AG20443 (cell line): ENCODE results near the gene TMPRSS7.
"Not testable (repeated sequence)": the region's sequence is repeated elsewhere in the genome, so short reads cannot be mapped to it uniquely, and the experiment has no call there.

Experiments used
- DNase-seq: peaks from one replicate; pipeline ENCODE4 v3.0.0; 2012; ENCODE audit warnings: low spot score, mixed read lengths

TMPRSS7 gene

DNA sequence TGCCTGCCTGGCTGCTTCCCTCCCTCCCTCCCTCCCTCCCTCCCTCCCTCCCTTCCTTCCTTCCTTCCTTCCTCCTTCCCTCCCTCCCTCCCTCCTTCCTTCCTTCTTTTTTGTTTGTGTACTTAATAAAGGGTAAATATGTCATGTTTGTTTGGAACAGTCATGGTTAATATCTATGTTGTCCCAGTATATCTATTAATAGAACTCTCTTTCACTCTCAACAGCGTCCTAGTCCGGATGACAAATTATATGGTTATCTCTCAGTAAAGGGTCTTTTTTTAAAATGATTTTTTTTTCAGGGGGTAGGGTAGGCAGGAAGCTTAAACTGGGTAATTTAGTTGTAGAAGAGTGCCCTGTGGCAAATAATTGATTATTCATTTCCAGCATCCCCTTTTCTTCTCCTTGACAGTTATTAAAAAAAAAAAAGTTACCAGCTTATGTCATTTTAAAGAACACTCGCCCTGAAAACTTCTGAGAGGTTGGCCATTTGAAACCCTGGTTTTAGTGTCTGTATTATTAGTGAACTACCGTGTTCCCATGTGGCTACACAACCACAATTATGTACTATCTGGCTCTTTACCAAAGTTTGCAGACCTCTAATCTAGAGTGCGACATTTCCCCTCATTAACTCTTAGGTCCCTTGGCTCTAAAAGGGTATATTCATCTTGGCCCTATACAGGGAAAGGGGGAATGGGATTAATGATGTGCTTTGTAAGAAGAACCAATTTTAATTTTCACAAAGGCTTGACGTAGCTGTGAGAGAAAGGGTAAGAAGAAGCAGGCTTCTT, 22.1 kb upstream of the TMPRSS7 start:
- no peak for DNase-seq

DNA sequence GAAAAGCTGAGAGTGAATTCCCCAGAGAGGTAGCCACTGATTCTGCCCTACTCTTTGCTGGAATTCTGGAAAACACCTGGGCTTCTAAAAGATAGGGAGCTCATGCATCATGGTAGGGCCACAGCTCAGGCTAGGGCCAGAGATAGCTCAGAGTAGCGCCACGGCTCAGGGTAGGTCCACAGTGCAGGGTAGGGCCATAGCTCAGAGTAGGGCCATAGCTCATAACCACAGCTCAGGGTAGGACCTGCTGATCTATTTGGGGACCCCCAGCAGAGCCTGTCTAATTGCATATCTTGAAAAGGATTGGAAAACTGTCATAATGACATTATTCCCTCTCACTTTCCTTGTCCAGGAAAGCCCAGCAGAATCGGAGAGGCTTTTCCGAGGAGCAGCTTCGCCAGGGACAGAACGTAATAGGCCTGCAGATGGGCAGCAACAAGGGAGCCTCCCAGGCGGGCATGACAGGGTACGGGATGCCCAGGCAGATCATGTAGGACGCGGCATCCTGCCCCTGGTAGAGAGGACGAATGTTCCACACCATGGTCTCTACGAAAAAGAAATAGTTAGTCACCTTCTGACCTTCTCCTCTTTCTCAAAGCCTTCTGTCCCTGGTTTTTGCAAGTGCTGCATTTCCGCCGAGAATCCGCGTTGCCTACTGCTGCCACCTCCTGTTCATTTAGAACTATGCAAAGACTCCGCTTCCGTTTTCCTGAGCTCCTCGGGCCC, 21.3 kb upstream of the TMPRSS7 start:
- peak; percentile 81 for DNase-seq

DNA sequence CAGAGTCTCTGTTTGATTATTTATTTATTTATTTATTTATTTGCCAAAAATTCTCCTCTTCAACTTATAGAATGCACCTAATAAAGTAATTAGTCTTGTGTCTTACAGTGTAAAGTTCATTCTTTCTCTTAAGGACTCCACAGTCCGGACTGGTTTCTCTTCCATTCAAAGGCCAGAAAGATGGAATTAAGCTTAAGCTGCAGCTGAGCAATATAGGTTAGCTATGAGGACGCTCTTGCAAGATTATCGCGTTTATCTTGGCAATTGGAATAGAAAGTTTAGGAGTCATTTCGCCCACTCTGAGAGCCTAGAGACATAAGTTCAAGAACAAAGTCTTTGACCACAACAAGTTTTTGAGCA, 20.8 kb upstream of the TMPRSS7 start:
- DNase-seq = no peak

DNA sequence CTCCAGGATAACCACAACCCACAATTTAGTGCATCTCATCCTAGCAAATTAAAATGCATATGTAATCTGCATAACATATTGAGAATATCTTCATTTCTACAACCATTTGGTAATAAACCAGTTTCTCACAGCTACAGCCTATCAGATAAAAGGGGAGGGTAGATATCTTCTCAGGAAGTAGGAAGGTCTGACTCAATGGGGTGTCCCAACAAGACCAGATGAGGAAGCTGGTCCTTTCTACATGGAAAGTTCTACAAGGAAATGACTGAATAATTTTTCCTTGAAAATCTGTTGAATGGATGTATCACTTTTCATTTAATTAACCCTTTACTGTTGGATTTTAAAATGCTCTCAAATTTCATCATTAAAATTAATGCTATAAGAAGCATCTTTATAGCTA, 17.4 kb upstream of the TMPRSS7 start:
- no peak for DNase-seq

DNA sequence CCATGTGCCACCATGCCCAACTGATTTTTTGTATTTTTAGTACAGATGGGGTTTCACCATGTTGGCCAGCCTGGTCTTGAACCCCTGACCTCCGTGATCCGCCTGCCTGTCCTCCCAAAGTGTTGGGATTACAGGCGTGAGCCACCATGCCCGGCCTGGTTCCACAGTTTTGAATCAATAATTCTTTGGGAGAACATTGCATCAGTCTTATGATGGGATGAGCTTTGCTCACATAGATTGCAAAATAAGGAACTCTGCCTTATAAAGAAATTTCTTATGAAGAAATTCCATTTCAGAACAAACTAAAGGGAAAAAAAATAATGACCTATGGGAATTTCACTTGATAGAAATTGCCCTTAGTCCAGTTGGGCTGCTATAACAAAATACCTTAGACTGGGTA, 15.8 kb upstream of the TMPRSS7 start:
- no peak for DNase-seq

DNA sequence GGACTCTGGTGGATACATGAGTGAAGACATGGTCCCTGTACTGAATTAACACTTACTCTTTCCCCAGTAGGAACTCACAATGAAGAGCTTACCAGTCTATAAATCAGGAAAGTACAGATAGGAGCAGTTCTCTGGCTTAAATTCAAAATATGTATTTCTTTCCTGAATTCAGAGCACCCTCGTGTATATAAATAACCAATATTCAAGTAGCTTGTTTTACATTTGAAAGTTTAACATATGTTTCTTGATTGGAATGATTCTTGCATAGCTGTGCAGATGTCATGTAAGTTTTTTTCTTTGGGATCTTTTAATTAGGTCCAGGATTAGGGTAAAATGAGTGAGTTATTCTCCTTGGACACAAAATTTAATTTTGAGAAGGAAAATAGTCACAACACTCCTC, 14.8 kb upstream of the TMPRSS7 start:
- DNase-seq = no peak

DNA sequence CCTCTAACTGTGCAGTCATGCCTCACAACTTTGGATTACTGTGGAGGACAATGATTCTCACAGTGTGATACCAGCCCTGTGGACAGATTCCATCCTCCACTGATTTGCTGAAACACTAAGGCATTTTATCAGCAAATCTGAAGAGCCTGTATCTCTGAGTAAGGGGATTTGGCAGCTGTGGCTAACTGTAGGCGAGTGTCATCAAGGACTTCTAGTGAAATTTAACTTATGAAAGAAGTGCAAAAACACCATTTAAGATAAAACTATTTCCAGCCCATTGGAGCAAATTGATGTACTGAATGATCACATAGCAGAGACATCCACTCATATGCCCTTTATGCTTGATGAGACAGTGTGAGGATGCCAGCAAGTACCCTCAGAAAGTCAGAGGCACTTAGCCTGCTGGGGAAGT, 13.9 kb upstream of the TMPRSS7 start:
- DNase-seq = no peak

DNA sequence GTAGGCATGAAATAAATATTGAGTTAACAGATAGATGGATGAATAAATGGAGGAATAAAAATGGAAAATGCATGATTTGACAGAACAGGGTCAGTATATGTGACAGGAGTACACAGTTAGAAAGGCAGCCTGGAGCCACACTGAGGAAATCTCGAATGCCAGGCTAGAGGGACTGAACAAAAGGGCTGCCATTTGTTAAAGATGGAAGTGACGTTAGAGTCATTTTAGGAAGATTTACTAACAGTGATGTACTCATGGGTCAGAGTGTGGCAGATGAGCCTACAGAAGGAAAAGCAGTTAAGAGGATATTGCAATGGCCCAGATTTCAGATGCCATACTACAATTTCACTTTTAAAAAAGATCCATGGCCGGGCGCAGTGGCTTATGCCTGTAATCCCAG, 7.4 kb upstream of the TMPRSS7 start:
- DNase-seq = no peak

DNA sequence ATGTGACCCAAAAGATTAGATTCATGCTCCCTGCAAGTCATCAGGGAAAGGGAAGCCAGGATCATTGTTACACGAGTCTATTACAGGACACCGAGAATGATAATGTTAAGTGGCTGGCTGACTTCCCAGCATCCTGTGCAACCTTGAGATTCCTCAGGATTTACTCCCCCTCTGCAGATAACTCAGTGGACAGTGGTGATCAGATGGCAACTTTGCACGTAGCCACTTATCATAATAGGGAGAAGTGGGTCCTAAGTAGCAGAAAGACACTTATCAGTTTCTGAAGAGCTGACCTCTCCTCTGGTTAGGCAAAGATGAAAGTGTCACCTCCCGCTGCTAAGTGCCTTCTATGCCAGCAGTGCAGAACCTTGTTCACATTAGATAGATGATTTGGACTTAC, 6.7 kb upstream of the TMPRSS7 start:
- DNase-seq = no peak

DNA sequence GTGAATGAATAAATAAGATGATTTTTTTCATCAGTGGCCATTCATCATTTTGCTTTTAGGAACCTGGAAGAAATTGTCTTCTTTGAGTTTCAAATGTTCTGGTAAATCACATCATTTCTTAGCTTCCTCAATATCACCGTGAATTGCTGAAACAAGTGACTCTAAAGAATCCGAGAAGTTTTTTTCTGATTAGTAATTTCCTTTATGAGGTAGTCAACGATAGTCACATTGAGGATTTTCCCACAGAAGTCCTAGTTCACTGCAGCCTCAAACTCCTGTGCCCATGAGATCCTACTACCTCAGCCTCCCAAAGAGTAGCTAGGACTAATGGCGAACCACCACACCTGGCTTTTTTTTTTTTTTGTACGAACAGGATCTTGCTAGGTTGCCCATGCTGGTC, 3.6 kb upstream of the TMPRSS7 start:
- DNase-seq = no peak

DNA sequence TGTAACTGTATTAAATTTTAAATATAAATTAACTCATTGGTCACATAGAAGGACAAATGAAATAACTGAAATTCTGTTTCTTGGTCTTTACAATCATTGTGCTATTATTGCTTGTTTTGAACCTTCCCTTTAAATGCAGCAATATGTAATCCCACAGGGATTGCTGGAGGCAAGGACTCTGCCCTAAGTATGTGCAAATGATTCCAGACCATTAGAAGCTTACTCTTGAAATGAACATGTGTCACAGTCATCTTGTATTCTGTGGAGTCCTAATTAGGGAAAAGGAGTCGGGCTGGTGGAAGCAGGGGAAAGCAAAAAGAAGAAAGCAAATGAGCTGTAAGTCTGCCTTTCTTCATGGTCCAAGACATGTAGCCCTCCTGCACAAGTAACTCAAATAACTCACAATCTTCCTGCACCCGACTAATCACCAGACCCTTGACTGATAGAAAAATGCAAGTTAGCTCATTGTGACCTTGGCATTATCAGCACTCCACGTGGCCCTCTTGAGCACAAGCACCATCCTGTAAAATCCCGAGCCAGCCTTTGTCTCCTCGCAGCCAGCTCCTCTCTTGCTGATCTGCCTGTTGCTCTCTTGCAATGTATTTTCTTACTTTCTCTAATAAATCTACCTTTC, 2.3 kb upstream of the TMPRSS7 start:
- no peak for DNase-seq

DNA sequence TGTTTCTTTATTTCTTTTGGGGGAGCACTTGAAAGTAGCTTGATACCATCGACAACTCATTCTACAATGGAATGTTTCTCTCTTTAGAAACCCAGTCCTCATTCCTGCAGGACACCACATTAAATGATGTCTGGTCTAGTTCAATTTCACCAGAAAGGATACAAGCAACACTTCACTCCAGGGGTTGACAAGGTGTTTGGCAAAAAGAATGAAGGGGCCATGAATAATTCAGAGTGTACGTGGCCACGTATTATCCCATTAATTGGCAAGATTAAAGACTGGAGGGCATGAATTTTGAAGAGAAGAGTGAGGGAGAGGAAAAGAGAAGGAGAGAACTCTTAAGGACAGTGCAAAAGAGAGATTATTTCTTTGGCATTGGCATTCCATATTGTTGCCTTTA, 705 bp downstream of the TMPRSS7 start:
- no peak for DNase-seq

DNA sequence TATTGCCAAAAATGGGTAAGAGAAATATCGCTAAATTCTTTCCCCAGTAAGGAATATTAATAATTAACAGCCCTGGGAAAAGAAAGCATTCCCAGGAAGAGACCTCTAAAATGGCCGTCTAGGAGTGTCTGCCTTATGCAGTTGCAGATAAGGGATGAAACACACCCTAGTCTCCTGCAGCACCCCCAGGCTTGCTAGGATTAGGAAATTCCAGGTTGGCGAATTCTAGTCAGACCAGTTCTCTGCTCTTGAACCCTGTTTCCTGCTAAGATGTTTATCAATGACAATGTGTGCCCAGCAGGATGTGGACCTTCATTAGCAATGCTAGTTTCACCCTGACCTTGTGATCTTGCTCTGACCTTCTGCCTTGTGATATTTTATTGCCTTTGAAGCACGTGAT, 2.7 kb downstream of the TMPRSS7 start:
- not testable (repeated sequence) for DNase-seq

DNA sequence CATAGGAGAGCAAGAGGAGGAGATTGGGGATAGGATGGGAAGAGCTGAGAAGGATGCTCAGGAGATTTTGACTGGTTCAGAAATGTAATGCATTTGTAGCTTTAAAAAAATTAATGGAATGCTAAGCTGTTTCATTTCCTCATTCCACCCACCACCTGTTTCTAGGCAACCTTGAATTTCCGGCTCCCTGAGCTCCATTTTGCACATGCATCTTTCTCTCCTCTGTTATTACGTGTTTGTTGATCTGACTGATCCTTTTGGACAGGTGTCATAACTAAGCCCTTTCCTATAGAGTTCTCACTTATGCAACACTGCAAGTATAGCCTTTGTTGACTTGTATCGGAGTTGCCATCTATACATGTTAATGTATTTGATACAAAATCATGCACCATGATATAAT, 4.3 kb downstream of the TMPRSS7 start:
- DNase-seq = peak; percentile 57

DNA sequence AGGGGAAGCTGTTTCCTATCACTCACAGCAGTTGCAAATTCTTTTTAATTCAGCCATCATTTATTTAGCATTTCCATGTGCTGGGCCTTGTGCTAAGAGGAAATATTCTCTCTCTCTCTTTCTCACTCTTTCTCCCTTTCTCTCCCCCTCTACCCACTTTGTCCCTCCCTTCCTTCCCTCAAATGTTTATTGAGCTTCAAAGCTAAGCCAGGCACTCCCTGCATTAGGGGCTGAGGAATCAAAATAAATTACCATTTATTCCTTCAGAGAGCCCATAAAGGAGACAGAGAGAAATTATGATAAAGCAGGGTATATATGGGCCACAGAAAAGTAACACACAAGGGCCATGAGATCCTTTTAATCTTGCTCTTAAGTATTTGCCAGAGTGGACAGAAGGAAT, 6.8 kb downstream of the TMPRSS7 start:
- no peak for DNase-seq

DNA sequence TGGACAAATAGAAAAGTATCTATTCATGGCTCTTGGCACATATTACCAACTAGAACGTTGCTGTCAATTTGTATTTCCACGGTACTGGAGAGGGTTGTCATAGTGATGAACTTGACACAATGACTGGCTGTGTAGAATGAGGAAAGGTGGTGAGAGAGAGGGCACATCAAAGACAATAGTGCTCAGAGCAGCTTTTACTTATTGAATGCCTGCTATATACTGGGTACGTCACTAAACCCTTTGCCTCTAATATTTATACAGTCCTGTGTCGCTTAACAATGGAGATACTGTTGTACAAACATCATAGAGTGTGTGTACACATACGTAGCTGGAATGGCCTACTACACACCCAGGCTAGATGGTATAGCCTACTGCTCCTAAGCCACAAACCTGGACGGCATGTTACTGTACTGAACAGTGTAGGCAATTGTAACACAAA, 8.3 kb downstream of the TMPRSS7 start:
- no peak for DNase-seq

DNA sequence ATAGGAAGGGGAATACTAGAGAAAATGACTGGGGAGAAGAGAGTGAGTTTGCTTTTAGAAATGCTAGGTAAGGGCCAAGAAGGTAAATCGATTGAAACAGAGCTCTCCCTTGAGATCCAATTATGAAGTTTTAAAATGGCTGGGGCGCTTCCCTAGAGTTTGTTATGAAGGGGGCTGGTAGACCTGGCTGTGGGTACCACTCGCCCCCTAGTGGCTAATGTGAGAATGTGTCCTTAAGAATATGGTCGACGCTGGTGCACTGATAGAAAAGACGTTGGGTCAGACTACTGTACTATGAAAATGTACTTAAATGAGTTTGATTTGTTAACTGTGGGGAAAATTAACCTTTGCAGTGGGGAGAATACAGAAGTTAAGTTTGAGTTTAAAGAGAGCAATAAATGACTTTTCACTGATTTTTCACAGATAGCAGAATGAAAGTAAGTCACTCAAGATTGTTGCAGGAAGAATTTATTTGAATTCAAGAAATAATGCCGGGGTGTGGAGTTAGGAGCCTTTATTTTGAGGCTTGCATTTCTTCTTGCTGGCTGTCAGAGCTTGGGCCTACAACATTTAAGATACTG, 9.2 kb downstream of the TMPRSS7 start:
- peak; percentile 87 for DNase-seq

DNA sequence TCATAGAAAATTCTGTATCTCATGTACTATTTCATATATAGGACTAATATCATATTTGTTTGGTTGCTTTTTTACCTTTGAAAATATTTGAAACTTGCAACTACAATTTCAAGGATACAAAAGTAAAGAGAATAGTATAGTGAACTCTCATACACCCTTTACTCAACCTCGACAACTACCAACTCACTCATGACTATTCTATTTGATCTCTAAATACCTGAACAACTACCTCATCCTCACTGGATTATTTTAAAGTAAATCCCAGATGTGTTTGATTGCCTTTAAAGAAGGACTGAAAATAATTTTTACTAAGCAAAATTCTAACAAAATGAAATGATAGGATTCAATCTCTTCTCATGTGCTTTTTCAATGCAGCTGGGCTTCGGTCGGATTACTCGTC, 12.1 kb downstream of the TMPRSS7 start:
- no peak for DNase-seq

DNA sequence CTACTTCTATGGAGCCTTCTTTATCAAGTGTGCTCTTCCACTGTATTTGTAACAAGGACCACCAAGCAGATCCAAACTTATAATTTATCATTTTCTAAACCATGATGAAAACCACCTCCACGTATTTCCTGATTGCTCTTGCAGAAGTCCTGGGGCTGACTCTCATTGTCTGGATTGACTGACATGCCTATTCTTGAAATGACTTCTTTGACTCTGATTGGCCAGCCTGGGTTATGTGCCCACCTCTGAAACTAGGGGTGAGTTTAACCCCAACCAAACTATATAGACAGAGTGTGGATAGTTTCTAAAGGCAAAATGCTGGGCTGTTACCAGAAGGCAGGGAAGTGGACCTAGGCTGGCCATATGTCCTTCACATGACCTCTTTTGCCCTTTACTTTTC, 12.7 kb downstream of the TMPRSS7 start:
- no peak for DNase-seq

DNA sequence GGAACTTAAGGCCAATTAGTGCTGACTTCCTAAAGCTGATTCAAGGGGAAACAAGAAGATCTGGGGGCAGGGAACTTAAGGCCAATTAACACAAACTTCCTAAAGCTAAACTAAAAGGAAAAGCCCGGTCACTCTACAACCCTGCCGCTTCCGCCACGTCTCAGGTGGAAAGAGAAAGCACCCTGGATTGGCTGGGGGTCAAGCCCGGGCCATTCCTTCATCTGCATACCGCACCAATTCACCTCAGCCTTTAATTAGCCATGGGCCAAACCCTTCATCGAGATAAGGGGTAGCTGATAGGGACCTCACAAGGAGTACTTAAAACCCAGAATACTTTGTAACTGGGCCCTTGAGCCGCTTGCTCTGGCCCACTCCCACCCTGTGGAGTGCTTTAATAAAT, 14.4 kb downstream of the TMPRSS7 start:
- no peak for DNase-seq

DNA sequence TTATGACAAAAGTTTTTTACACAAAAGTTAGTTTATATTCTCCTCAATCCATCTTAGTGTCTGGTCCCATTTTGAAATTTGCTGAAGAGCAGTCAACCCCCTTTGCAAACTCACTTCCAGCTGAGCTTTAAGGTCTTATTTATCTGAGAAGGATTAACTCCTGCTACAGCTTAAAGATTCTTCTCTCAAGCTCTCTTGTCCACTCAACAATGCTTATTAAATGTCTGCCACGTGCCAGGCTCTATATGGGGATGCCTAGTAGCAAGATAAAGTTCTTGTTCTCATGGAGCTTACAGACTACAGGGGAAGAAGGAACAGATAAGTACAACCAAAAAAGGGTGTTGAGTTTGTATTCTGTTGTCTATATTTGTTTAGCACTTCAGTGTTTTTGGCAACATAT, 18.7 kb downstream of the TMPRSS7 start:
- DNase-seq = no peak

DNA sequence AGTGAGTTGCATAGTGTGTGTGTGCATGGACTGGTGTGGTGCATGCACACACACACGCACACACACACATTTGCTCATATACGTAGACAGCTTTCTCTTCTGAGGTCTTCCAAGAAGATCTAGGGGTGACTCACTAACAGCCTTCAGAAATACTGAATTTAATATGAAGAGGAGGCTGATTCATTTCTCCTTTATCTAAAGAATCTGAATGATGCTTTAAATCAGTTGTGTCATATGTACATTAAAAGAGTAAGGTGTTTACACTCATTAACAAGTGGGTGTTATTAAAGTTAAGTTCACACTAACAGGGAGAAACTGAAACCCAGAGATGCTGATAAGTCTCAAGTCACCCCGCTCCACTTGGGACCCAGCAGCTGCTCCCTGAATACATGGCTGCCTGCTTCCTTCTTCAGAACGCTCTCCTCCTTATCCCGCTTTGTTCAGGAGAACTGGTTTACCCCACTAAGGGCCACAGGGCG, 22.0 kb downstream of the TMPRSS7 start:
- DNase-seq = no peak

DNA sequence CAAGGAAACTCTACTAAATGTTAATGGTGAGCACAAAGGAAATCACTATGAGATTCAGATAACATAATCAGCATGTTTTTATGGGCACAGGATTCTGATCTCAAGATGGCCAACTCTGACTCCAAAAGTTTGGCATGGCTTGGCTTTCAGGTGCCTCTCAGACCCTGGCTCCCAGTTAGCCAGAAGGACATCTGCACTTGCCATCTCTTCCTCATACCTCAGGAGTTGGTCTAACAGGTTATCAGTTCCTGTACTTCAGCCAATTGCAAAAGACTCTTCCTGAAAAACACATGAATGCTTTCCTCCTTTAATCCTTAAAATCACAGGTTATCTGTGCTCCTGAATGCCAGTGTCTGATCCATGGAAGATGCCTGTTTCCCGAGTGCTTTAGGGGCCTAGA, 25.0 kb downstream of the TMPRSS7 start:
- no peak for DNase-seq
